ENCODE measurements around the gene ZFHX3. TPM values are rescaled to one million over a fixed set of nuclear protein-coding genes. Genes with fewer than 3 reads are reported as not detected.

The ZFHX3 gene
- total RNA-seq, 1 experiment from 2014 or later: 1.5 TPM

GRCh38 chr16:72991211-72991610 is 56.7 kb downstream of the ZFHX3 start:
- H3K9ac ChIP-seq (ENCODE audit: extremely low read depth, insufficient read length, low read length): no peak overlapping the region

More at GRCh38 chr16:72991211-72991610, 56.7 kb downstream of the ZFHX3 start:
- H4K8ac ChIP-seq (replicated peaks; ENCODE audit: insufficient read length, low read depth, low read length): no peak overlapping the region
- no CpG with 5 or more reads among the region's 2 CpGs for WGBS (ENCODE audit: extremely low coverage, insufficient read length, low lambda C conversion rate)
- no peak overlapping the region for H3K14ac ChIP-seq (ENCODE audit: insufficient read depth, low read length)
- H3K23ac ChIP-seq (ENCODE audit: insufficient read length, low read depth, low read length): no peak overlapping the region
- H3K4me2 ChIP-seq (ENCODE audit: insufficient read depth, insufficient read length, low read length): no peak overlapping the region
- H3K56ac ChIP-seq (ENCODE audit: insufficient read length, low read depth, low read length): no peak overlapping the region
- no peaks in the 10 kb centered on the region for H4K20me1 ChIP-seq (ENCODE audit: control insufficient read depth, insufficient read depth, insufficient read length)
- H2BK20ac ChIP-seq (ENCODE audit: low read depth, low read length, poor library complexity, severe bottlenecking): no peak overlapping the region
- H3T11ph ChIP-seq (ENCODE audit: low read length): no peak overlapping the region
- no peak overlapping the region for H2BK12ac ChIP-seq (ENCODE audit: insufficient read length, low read depth, low read length)
- no peak overlapping the region for H3K4ac ChIP-seq (ENCODE audit: low read depth, low read length)
- Mint-ChIP-seq H3K9me3 (no peaks in the 10 kb centered on the region; a peak in 1 of 5 replicates), H3K27ac (no peak overlapping the region), H3K4me1 (peaks cover 28 to 38% of the 10 kb centered on the region in 2 experiments), H3K36me3 (ENCODE audit: insufficient read depth in 1 of 3, low read depth in 3 of 3) (no peaks in the 10 kb centered on the region), H3K4me3 (no peak overlapping the region), H3K27me3 (ENCODE audit: low read depth) (peaks cover 7% of the 10 kb centered on the region)
- peaks cover 6% of the 10 kb centered on the region; the same call in 1 of the 2 replicates for H3K4me1 ChIP-seq (ENCODE audit: insufficient read depth, low read length)
- DNase-seq: no peak
- no peaks in the 10 kb centered on the region for H3K23me2 ChIP-seq (ENCODE audit: insufficient read length, low read depth, low read length, poor library complexity, severe bottlenecking)
- H2AK5ac ChIP-seq (ENCODE audit: insufficient read length, low read length): no peak overlapping the region
- no peak overlapping the region for H2BK15ac ChIP-seq (ENCODE audit: low read depth, low read length)
- no peaks in the 10 kb centered on the region for H3K79me1 ChIP-seq (ENCODE audit: insufficient read depth, low read depth, low read length, poor library complexity, severe bottlenecking)
- no peaks in the 10 kb centered on the region for H3K27me3 ChIP-seq (ENCODE audit: insufficient read depth, low read length)
- H3K18ac ChIP-seq (ENCODE audit: insufficient read length, low read depth, low read length): no peak overlapping the region
- H4K5ac ChIP-seq (ENCODE audit: insufficient read length, low read depth, low read length): no peak overlapping the region
- H2AFZ ChIP-seq (ENCODE audit: low read length): no peak overlapping the region
- H2BK120ac ChIP-seq (ENCODE audit: low read depth, low read length, poor library complexity, severe bottlenecking): no peak overlapping the region
- TF ChIP-seq CTCF (conservative IDR thresholded peaks at IDR 0.05): no peak
- no peak overlapping the region for H3K27ac ChIP-seq (ENCODE audit: insufficient read length, low read depth, low read length)
- H3K9me3 ChIP-seq (ENCODE audit: control insufficient read depth, low read depth, low read length): no peaks in the 10 kb centered on the region
- no peak overlapping the region for H2BK5ac ChIP-seq (ENCODE audit: insufficient read length, low read length)
- H4K91ac ChIP-seq (ENCODE audit: insufficient read length, low read depth, low read length): no peak overlapping the region
- H3K79me2 ChIP-seq (ENCODE audit: insufficient read depth, low read length): no peaks in the 10 kb centered on the region

Data from H9 (cell line).